Measurements from ENCODE around the gene ATF2. TPM values are rescaled to one million over a fixed set of nuclear protein-coding genes. Genes with fewer than 3 reads are reported as not detected.
A peak's percentile ranks its signal among the peaks of the same experiment; 100 is the strongest.

Gene ATF2
- total and polyA plus RNA-seq, 2 donors: 32.1 to 42.4 TPM

DNA sequence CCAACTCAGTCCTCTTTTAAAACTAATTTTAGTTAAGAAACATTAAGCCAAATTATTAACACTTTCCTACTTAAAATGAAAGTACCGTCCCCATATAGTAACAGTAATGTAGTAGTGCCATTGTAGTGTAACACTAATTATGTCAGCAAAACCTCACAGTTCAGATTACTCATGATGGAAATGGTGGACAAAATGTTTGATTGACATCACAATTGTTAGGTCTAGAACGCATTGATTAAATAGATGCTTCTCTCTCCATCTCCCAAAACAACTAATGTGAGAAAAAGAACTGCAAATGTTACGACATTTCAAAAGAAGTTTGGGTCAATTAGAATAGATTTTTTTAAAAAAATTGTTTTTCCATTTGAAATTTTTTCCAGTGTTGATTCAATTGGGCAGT, 1.2 kb upstream of the ATF2 start:
- Histone ChIP-seq H3K36me3 (ENCODE audit: control insufficient read depth in 2 of 2, insufficient read depth in 2 of 2, low read length in 1 of 2) (peaks cover 1 to 9% of the 10 kb centered on the region in 2 donors), H3K9me3 (ENCODE audit: control insufficient read depth in 2 of 2, insufficient read depth in 1 of 2, low read length in 1 of 2) (no peaks in the 10 kb centered on the region), H3K27me3 (ENCODE audit: control insufficient read depth in 2 of 2, insufficient read depth in 1 of 2, low read length in 1 of 2) (no peaks in the 10 kb centered on the region), H3K4me3 (ENCODE audit: low read length in 2 of 2) (no peak overlapping the region), H3K4me1 (ENCODE audit: control insufficient read depth in 2 of 2, insufficient read depth in 2 of 2, low read length in 2 of 2) (peaks cover 2 to 7% of the 10 kb centered on the region in 2 donors), H3K27ac (ENCODE audit: low read depth in 1 of 2, low read length in 1 of 2) (no peak overlapping the region)
- 61% methylated on average over 3 of the region's 3 CpGs for WGBS
- DNase-seq (ENCODE audit: low read depth in 6 of 9, low spot score in 9 of 9): no peak

GRCh38 chr2:175168564-175168945, 552 bp upstream of the ATF2 start:
- Histone ChIP-seq H3K27ac (ENCODE audit: low read depth in 1 of 2, low read length in 1 of 2) (peak overlapping the region; percentile 89 to 91), H3K27me3 (ENCODE audit: control insufficient read depth in 2 of 2, insufficient read depth in 1 of 2, low read length in 1 of 2) (no peaks in the 10 kb centered on the region), H3K36me3 (ENCODE audit: control insufficient read depth in 2 of 2, insufficient read depth in 2 of 2, low read length in 1 of 2) (peaks cover 0 to 4% of the 10 kb centered on the region in 2 donors), H3K4me1 (ENCODE audit: control insufficient read depth in 2 of 2, insufficient read depth in 2 of 2, low read length in 2 of 2) (peaks cover 2 to 7% of the 10 kb centered on the region in 2 donors), H3K4me3 (ENCODE audit: low read length in 2 of 2) (peak overlapping the region; percentile 77 to 89), H3K9me3 (ENCODE audit: control insufficient read depth in 2 of 2, insufficient read depth in 1 of 2, low read length in 1 of 2) (no peaks in the 10 kb centered on the region)
- 0% methylated on average over 11 of the region's 11 CpGs for WGBS
- DNase-seq (ENCODE audit: low read depth in 6 of 9, low spot score in 9 of 9): no peak

- Histone ChIP-seq H3K27ac (ENCODE audit: low read depth in 1 of 2, low read length in 1 of 2) (peak overlapping the region; percentile 90 to 93), H3K4me1 (ENCODE audit: control insufficient read depth in 2 of 2, insufficient read depth in 2 of 2, low read length in 2 of 2) (peaks cover 2 to 7% of the 10 kb centered on the region in 2 donors), H3K27me3 (ENCODE audit: control insufficient read depth in 2 of 2, insufficient read depth in 1 of 2, low read length in 1 of 2) (no peaks in the 10 kb centered on the region), H3K9me3 (ENCODE audit: control insufficient read depth in 2 of 2, insufficient read depth in 1 of 2, low read length in 1 of 2) (no peaks in the 10 kb centered on the region), H3K36me3 (ENCODE audit: control insufficient read depth in 2 of 2, insufficient read depth in 2 of 2, low read length in 1 of 2) (no peaks in the 10 kb centered on the region), H3K4me3 (ENCODE audit: low read length in 2 of 2) (peak overlapping the region; percentile 89 to 97)
- peak in 3 of 9 donors; percentile 7 to 36 (median 10) for DNase-seq (ENCODE audit: low read depth in 6 of 9, low spot score in 9 of 9)
- 1% methylated on average over 32 of the region's 32 CpGs for WGBS
Measured at GRCh38 chr2:175167076-175167791, 769 bp downstream of the ATF2 start.

DNA sequence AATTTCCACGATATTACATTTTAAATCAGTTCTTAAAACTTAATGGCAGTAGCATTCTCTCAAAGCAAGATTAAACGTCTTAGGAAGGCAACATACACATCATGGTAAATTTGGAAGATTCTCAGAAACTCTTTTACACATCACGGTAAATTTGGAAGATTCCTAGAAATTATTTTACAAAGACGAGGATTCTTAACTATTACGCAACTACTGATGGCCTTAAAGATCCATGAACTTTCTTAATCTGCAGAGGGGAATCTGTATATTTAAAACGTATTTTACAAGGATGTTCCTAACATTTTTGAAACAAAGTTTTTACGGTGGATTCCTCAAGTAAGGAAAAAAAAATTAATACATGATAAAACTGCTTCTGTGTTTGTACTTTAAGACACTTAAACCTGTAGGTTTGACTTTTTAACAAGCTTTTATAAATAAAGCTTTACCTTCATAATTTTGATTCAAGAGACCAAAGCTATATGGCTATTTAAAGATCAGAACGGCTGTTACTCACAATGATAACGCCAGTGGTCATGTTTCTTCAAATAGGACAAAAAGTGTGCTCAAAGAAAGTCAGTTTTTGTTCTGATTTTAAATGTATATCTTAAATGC, 1.7 kb downstream of the ATF2 start:
- Histone ChIP-seq H3K27me3 (ENCODE audit: control insufficient read depth in 2 of 2, insufficient read depth in 1 of 2, low read length in 1 of 2) (no peaks in the 10 kb centered on the region), H3K27ac (ENCODE audit: low read depth in 1 of 2, low read length in 1 of 2) (no peak overlapping the region), H3K36me3 (ENCODE audit: control insufficient read depth in 2 of 2, insufficient read depth in 2 of 2, low read length in 1 of 2) (no peaks in the 10 kb centered on the region), H3K9me3 (ENCODE audit: control insufficient read depth in 2 of 2, insufficient read depth in 1 of 2, low read length in 1 of 2) (no peaks in the 10 kb centered on the region), H3K4me3 (ENCODE audit: low read length in 2 of 2) (peak overlapping the region in 1 of 2 donors; percentile 97), H3K4me1 (ENCODE audit: control insufficient read depth in 2 of 2, insufficient read depth in 2 of 2, low read length in 2 of 2) (peaks cover 2 to 7% of the 10 kb centered on the region in 2 donors)
- WGBS: 87% methylated on average over 9 of the region's 9 CpGs
- no peak for DNase-seq (ENCODE audit: low read depth in 6 of 9, low spot score in 9 of 9)

GRCh38 chr2:175164235-175164634, 3.8 kb downstream of the ATF2 start:
- Histone ChIP-seq H3K36me3 (ENCODE audit: control insufficient read depth in 2 of 2, insufficient read depth in 2 of 2, low read length in 1 of 2) (no peaks in the 10 kb centered on the region), H3K27ac (ENCODE audit: low read depth in 1 of 2, low read length in 1 of 2) (no peak overlapping the region), H3K9me3 (ENCODE audit: control insufficient read depth in 2 of 2, insufficient read depth in 1 of 2, low read length in 1 of 2) (no peaks in the 10 kb centered on the region), H3K4me3 (ENCODE audit: low read length in 2 of 2) (no peak overlapping the region), H3K27me3 (ENCODE audit: control insufficient read depth in 2 of 2, insufficient read depth in 1 of 2, low read length in 1 of 2) (no peaks in the 10 kb centered on the region), H3K4me1 (ENCODE audit: control insufficient read depth in 2 of 2, insufficient read depth in 2 of 2, low read length in 2 of 2) (peaks cover 2 to 7% of the 10 kb centered on the region in 2 donors)
- DNase-seq (ENCODE audit: low read depth in 6 of 9, low spot score in 9 of 9): no peak
- WGBS: 97% methylated on average over 8 of the region's 8 CpGs

- Histone ChIP-seq H3K36me3 (ENCODE audit: control insufficient read depth in 2 of 2, insufficient read depth in 2 of 2, low read length in 1 of 2) (peaks cover 0 to 9% of the 10 kb centered on the region in 2 donors), H3K27ac (ENCODE audit: low read depth in 1 of 2, low read length in 1 of 2) (no peak overlapping the region), H3K27me3 (ENCODE audit: control insufficient read depth in 2 of 2, insufficient read depth in 1 of 2, low read length in 1 of 2) (no peaks in the 10 kb centered on the region), H3K9me3 (ENCODE audit: control insufficient read depth in 2 of 2, insufficient read depth in 1 of 2, low read length in 1 of 2) (peaks cover 0 to 2% of the 10 kb centered on the region in 2 donors), H3K4me1 (ENCODE audit: control insufficient read depth in 2 of 2, insufficient read depth in 2 of 2, low read length in 2 of 2) (no peaks in the 10 kb centered on the region), H3K4me3 (ENCODE audit: low read length in 2 of 2) (no peak overlapping the region)
- 98% methylated on average over 4 of the region's 4 CpGs for WGBS
- no peak for DNase-seq (ENCODE audit: low read depth in 6 of 9, low spot score in 9 of 9)
Measured at GRCh38 chr2:175158894-175159293, 9.1 kb downstream of the ATF2 start.

DNA sequence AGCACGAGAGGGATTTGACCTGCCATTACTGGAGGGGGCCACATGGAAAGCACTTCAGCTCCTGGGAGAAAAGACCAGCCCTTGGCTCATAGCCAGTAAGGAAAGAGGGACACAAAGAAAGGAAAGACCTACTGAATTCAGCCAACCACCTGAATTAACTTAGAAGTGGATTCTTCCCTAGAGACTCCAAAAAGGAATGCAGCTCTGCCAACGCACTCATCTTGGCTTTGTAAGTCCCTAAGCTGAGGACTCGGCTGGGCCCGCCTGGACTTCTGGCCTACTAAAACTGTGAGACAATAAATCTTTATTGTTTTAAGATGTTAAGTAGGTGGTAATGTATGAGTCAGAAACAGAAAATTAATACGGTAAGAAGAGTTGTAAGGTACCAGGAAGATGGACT, 11.5 kb downstream of the ATF2 start:
- Histone ChIP-seq H3K27me3 (ENCODE audit: control insufficient read depth in 2 of 2, insufficient read depth in 1 of 2, low read length in 1 of 2) (no peaks in the 10 kb centered on the region), H3K9me3 (ENCODE audit: control insufficient read depth in 2 of 2, insufficient read depth in 1 of 2, low read length in 1 of 2) (peaks cover 0 to 2% of the 10 kb centered on the region in 2 donors), H3K4me3 (ENCODE audit: low read length in 2 of 2) (no peak overlapping the region), H3K36me3 (ENCODE audit: control insufficient read depth in 2 of 2, insufficient read depth in 2 of 2, low read length in 1 of 2) (peaks cover 0 to 9% of the 10 kb centered on the region in 2 donors), H3K27ac (ENCODE audit: low read depth in 1 of 2, low read length in 1 of 2) (no peak overlapping the region), H3K4me1 (ENCODE audit: control insufficient read depth in 2 of 2, insufficient read depth in 2 of 2, low read length in 2 of 2) (no peaks in the 10 kb centered on the region)
- no peak for DNase-seq (ENCODE audit: low read depth in 6 of 9, low spot score in 9 of 9)
- 88% methylated on average over 5 of the region's 5 CpGs for WGBS

DNA sequence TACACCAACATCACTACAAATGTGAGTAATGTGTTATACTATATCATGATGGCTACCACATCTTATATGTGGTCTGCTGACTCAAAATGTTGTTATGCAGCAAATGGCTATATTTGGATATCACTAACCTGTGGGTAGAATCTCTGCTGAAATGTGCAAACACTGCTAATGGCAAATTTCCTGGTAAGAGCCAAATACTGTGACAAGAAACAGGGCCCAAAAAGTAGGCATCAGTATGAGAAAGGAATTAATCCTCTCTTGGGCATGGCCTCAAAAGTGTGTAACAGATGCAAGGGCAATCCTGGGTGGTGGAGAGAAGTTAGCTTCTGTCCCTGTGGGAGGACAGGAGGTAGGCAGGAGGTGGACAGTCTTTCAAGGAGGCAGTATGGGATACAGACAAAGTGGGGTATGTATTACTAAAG, 13.3 kb downstream of the ATF2 start:
- Histone ChIP-seq H3K4me3 (ENCODE audit: low read length in 2 of 2) (no peak overlapping the region), H3K27me3 (ENCODE audit: control insufficient read depth in 2 of 2, insufficient read depth in 1 of 2, low read length in 1 of 2) (no peaks in the 10 kb centered on the region), H3K9me3 (ENCODE audit: control insufficient read depth in 2 of 2, insufficient read depth in 1 of 2, low read length in 1 of 2) (peaks cover 0 to 2% of the 10 kb centered on the region in 2 donors), H3K36me3 (ENCODE audit: control insufficient read depth in 2 of 2, insufficient read depth in 2 of 2, low read length in 1 of 2) (peaks cover 0 to 10% of the 10 kb centered on the region in 2 donors), H3K4me1 (ENCODE audit: control insufficient read depth in 2 of 2, insufficient read depth in 2 of 2, low read length in 2 of 2) (no peaks in the 10 kb centered on the region), H3K27ac (ENCODE audit: low read depth in 1 of 2, low read length in 1 of 2) (no peak overlapping the region)
- no peak for DNase-seq (ENCODE audit: low read depth in 6 of 9, low spot score in 9 of 9)

GRCh38 chr2:175152242-175152641, 15.8 kb downstream of the ATF2 start:
- Histone ChIP-seq H3K4me1 (ENCODE audit: control insufficient read depth in 2 of 2, insufficient read depth in 2 of 2, low read length in 2 of 2) (no peaks in the 10 kb centered on the region), H3K27me3 (ENCODE audit: control insufficient read depth in 2 of 2, insufficient read depth in 1 of 2, low read length in 1 of 2) (no peaks in the 10 kb centered on the region), H3K36me3 (ENCODE audit: control insufficient read depth in 2 of 2, insufficient read depth in 2 of 2, low read length in 1 of 2) (peaks cover 0 to 26% of the 10 kb centered on the region in 2 donors), H3K27ac (ENCODE audit: low read depth in 1 of 2, low read length in 1 of 2) (no peak overlapping the region), H3K9me3 (ENCODE audit: control insufficient read depth in 2 of 2, insufficient read depth in 1 of 2, low read length in 1 of 2) (peaks cover 0 to 2% of the 10 kb centered on the region in 2 donors), H3K4me3 (ENCODE audit: low read length in 2 of 2) (no peak overlapping the region)
- 94% methylated on average over 2 of the region's 2 CpGs for WGBS
- DNase-seq (ENCODE audit: low read depth in 6 of 9, low spot score in 9 of 9): no peak

Measured in thymus (tissue), 11 donors.